IMR-90 (cell line): Measurements from ENCODE around the gene HOXA13. TPM values are rescaled to one million over a fixed set of nuclear protein-coding genes. Genes with fewer than 3 reads are reported as not detected.

ENCODE experiments used
- ATAC-seq: fragments of 200-7000 bp; cut with Tn5 transposase; 2 replicates; pipeline ENCODE4 v1.9.1; 2020; ENCODE audit warnings: low read depth, mild to moderate bottlenecking, moderate library complexity
- BruUV-seq: library from RNA; stranded (reverse); fragments of 400-500 nt; replicated peaks from 2 replicates; lab custom pipeline; 2021; lab: Mats Ljungman, UMichigan
- CTCF ChIA-PET: fragments of 300-600 bp; formaldehyde crosslinking; extraction: SDS; loops from one replicate; lab custom pipeline; 2021; ENCODE audit warnings: antibody characterized with exemption; lab: Yijun Ruan, JAX
- POLR2A ChIA-PET: fragments of 300-600 bp; sonication (Branson Sonifier 250); formaldehyde crosslinking; loops from one replicate; lab custom pipeline; 2022; ENCODE audit warnings: antibody characterized with exemption; ENCODE audit not compliant: unreplicated experiment; lab: Charles Lee
- DNase-seq: peaks from one replicate; pipeline ENCODE4 v3.0.0; 2013
- H2AFZ ChIP-seq: replicated peaks from 2 replicates; pipeline ENCODE3; 2013; ENCODE audit warnings: low read length, mild to moderate bottlenecking; ENCODE audit not compliant: poor library complexity
- H2AK5ac ChIP-seq: 2 replicates; pipeline ENCODE4 v1.6.1; 2013; ENCODE audit warnings: low read depth, low read length, inconsistent platforms
- H2AK9ac ChIP-seq: replicated peaks from 2 replicates; pipeline ENCODE3; 2013; ENCODE audit warnings: mild to moderate bottlenecking, low read depth, low read length, moderate library complexity; ENCODE audit not compliant: poor library complexity
- H2BK120ac ChIP-seq: 2 replicates; pipeline ENCODE4 v1.6.1; 2013; ENCODE audit warnings: low read depth, low read length, inconsistent platforms
- H2BK15ac ChIP-seq: 3 replicates; pipeline ENCODE4 v1.6.1; 2013; ENCODE audit warnings: low read depth, low read length, inconsistent platforms
- H2BK20ac ChIP-seq: 2 replicates; pipeline ENCODE4 v1.6.1; 2013; ENCODE audit warnings: low read depth, mild to moderate bottlenecking, inconsistent platforms, low read length, moderate library complexity
- H2BK5ac ChIP-seq: 2 replicates; pipeline ENCODE4 v1.6.1; 2013; ENCODE audit warnings: mild to moderate bottlenecking, low read depth, low read length, inconsistent platforms; ENCODE audit not compliant: poor library complexity, severe bottlenecking
- H3K14ac ChIP-seq: replicated peaks from 2 replicates; pipeline ENCODE4 v1.6.1; 2013; ENCODE audit warnings: low read depth, low read length, inconsistent platforms
- H3K18ac ChIP-seq: 2 replicates; pipeline ENCODE4 v1.6.1; 2013; ENCODE audit warnings: low read depth, low read length, control low read depth
- H3K23ac ChIP-seq: 2 replicates; pipeline ENCODE4 v1.6.1; 2013; ENCODE audit warnings: low read depth, low read length, inconsistent platforms
- H3K27ac ChIP-seq: 2 replicates; pipeline ENCODE4 v1.5.1; 2013; ENCODE audit warnings: mild to moderate bottlenecking, control low read depth, low read length; ENCODE audit not compliant: insufficient read depth
- H3K27me3 ChIP-seq: 2 replicates; pipeline ENCODE4 v1.6.1; 2013; ENCODE audit warnings: low read length; ENCODE audit not compliant: control insufficient read depth, insufficient read depth
- H3K36me3 ChIP-seq: 2 replicates; pipeline ENCODE4 v1.6.1; 2013; ENCODE audit warnings: low read length, mixed read lengths; ENCODE audit not compliant: control insufficient read depth, insufficient read depth
- H3K4ac ChIP-seq: 2 replicates; pipeline ENCODE4 v1.6.1; 2013; ENCODE audit warnings: low read depth, low read length, inconsistent platforms
- H3K4me1 ChIP-seq: 2 replicates; pipeline ENCODE4 v1.6.1; 2013; ENCODE audit warnings: low read length, mixed read lengths; ENCODE audit not compliant: control insufficient read depth, insufficient read depth
- H3K4me2 ChIP-seq: 2 replicates; pipeline ENCODE4 v1.6.1; 2013; ENCODE audit warnings: low read depth, mild to moderate bottlenecking, control low read depth, low read length, moderate library complexity
- H3K4me3 ChIP-seq: 2 replicates; pipeline ENCODE4 v1.5.1; 2013; ENCODE audit warnings: low read depth, mild to moderate bottlenecking, control low read depth, low read length, moderate library complexity; ENCODE audit not compliant: insufficient read depth
- H3K56ac ChIP-seq: 2 replicates; pipeline ENCODE4 v1.6.1; 2013; ENCODE audit warnings: low read length, inconsistent platforms; ENCODE audit not compliant: insufficient read depth; ENCODE audit errors: extremely low read depth
- H3K79me1 ChIP-seq, 2 experiments: 2 replicates each; pipeline ENCODE4 v1.6.1; 2013; ENCODE audit warnings: low read length in 2 of 2, inconsistent platforms in 1 of 2, low read depth in 1 of 2
- H3K9ac ChIP-seq: 2 replicates; pipeline ENCODE4 v1.6.1; 2013; ENCODE audit warnings: low read depth, low read length, control low read depth
- H3K9me1 ChIP-seq: 2 replicates; pipeline ENCODE4 v1.6.1; 2013; ENCODE audit warnings: low read length, inconsistent platforms; ENCODE audit not compliant: insufficient read depth
- H3K9me3 ChIP-seq: 2 replicates; pipeline ENCODE4 v1.6.1; 2013; ENCODE audit warnings: low read length; ENCODE audit not compliant: control insufficient read depth, insufficient read depth
- H4K20me1 ChIP-seq: 2 replicates; pipeline ENCODE4 v1.6.1; 2013; ENCODE audit warnings: low read length, inconsistent platforms; ENCODE audit not compliant: insufficient read depth
- H4K5ac ChIP-seq: 2 replicates; pipeline ENCODE4 v1.6.1; 2013; ENCODE audit warnings: mild to moderate bottlenecking, low read depth, low read length, control low read depth
- H4K8ac ChIP-seq, 2 experiments: 2 replicates each; pipeline ENCODE4 v1.6.1; 2013; ENCODE audit warnings: low read depth in 2 of 2, low read length in 2 of 2, control low read depth in 1 of 2, inconsistent platforms in 1 of 2
- H4K91ac ChIP-seq: 2 replicates; pipeline ENCODE4 v1.6.1; 2013; ENCODE audit warnings: low read depth, low read length, inconsistent platforms; ENCODE audit not compliant: insufficient read depth
- CEBPB ChIP-seq: IDR thresholded peaks from 2 replicates; pipeline ENCODE4 v1.6.1; 2012; ENCODE audit warnings: low read depth, low read length, improper control_type of control experiment
- MAZ ChIP-seq: IDR thresholded peaks from 2 replicates; pipeline ENCODE4 v1.6.1; 2012; ENCODE audit warnings: low read depth, mild to moderate bottlenecking, low read length, improper control_type of control experiment, moderate library complexity, borderline replicate concordance
- RAD21 ChIP-seq: IDR thresholded peaks from 2 replicates; pipeline ENCODE4 v1.6.1; 2012; ENCODE audit warnings: low read length, improper control_type of control experiment
- RCOR1 ChIP-seq: IDR thresholded peaks from 2 replicates; pipeline ENCODE4 v1.6.1; 2012; ENCODE audit warnings: mild to moderate bottlenecking, low read length, improper control_type of control experiment; ENCODE audit not compliant: insufficient replicate concordance
- RFX5 ChIP-seq: IDR thresholded peaks from 2 replicates; pipeline ENCODE4 v1.8.0; 2012; ENCODE audit warnings: low read depth, mild to moderate bottlenecking, low read length, moderate library complexity
- WGBS, 2 experiments: methylation state at CpG; one replicate each; pipeline versions ENCODE4 v1.1.5 to v1.1.7; 2013; ENCODE audit warnings: missing lambda C conversion rate in 2 of 2; ENCODE audit not compliant: insufficient read length in 1 of 2; ENCODE audit errors: extremely low coverage in 2 of 2; 5-methylcytosine and 5-hydroxymethylcytosine counted together
- dilution Hi-C: fragments of 300-500 bp; cut with HindIII; formaldehyde crosslinking; loops from one replicate; pipeline ENCODE4 v1.14.3; 2018; ENCODE audit warnings: low sequenced_read_pairs; ENCODE audit not compliant: unreplicated experiment
- in situ Hi-C: fragments of 300-500 bp; cut with MboI; formaldehyde crosslinking; loops from 3 replicates; pipeline ENCODE4 v1.14.3; 2019; ENCODE audit warnings: low sequenced_read_pairs, inconsistent platforms, mixed read lengths
- intact Hi-C: fragments of 100-400 bp; cut with micrococcal nuclease; formaldehyde crosslinking; loops from 2 replicates; pipeline ENCODE4 v1.10.0; 2022
- polyA plus RNA-seq, 3 experiments: library from polyadenylated mRNA; depleted of rRNA; stranded (reverse); fragments of >200 nt; gene quantifications; 2 replicates each; pipeline ENCODE4 v1.2.3, GENCODE V29; 2012; ENCODE audit warnings: low replicate concordance in 1 of 3
- total RNA-seq: library from RNA; depleted of rRNA; stranded (reverse); fragments of >200 nt; gene quantifications from 2 replicates; pipeline ENCODE4 v1.2.3, GENCODE V29; 2012
- TF ChIP-seq, protein P1 (sequence below): fragments of 150-350 bp; IDR thresholded peaks from 2 replicates; pipeline ENCODE4 v1.6.1; 2017; ENCODE audit warnings: mild to moderate bottlenecking, antibody characterized with exemption, low read length, low read depth
- TF ChIP-seq, protein P2 (sequence below): conservative IDR thresholded peaks from 2 replicates; pipeline ENCODE4 v1.5.1; 2012; ENCODE audit warnings: mild to moderate bottlenecking, low read depth, low read length, improper control_type of control experiment

HOXA13 gene
- total and polyA plus RNA-seq, 2 of the 4 experiments (the other 2 are of a cell fraction), result not detected

DNA sequence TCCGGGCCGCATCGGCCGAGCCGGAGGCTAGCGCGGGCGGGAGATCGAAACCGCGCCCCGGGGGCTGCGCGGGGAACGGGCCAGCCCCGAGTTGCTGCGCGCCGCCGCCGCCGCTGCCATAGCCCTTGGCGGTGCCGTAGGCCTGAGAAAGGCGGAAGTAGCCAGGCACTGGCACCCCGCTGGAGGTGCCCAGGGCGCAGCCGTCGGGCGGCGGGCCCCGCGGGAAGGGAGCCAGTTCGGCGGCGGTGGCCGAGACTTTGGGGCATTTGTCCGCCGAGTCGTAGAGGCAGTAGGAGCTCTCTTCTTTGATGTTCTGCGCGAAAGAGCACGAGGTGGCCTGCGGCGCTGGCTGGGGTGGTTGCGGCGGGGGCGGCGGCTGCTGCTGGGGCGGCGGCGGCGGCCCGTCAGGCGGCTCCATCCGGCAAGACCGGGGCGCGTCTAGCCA lies 26.4 kb downstream of the HOXA13 start:
- Histone ChIP-seq H3K9me3 (peaks cover 11% of the 10 kb centered on the region; the same call in 1 of the 2 replicates), H2BK15ac (no peak overlapping the region), H4K5ac (no peak overlapping the region), H3K4ac (no peak overlapping the region), H3K4me2 (peak overlapping the region; percentile 46), H3K27me3 (peaks cover 90% of the 10 kb centered on the region), H2BK20ac (no peak overlapping the region), H2AK9ac (no peak overlapping the region), H3K9ac (no peak overlapping the region), H3K14ac (no peak overlapping the region), H3K27ac (no peak overlapping the region), H3K56ac (no peak overlapping the region), H3K79me1 (no peaks in the 10 kb centered on the region), H4K91ac (no peak overlapping the region), H3K4me3 (peak overlapping the region; percentile 38), H2BK5ac (no peak overlapping the region), H3K36me3 (no peaks in the 10 kb centered on the region), H2AK5ac (no peak overlapping the region), H2BK120ac (no peak overlapping the region), H4K8ac (no peak overlapping the region), H3K4me1 (no peaks in the 10 kb centered on the region), H2AFZ (peak overlapping the region; percentile 54), H3K9me1 (no peaks in the 10 kb centered on the region), H4K20me1 (peaks cover 19% of the 10 kb centered on the region; the same call in 1 of the 2 replicates), H3K23ac (no peak overlapping the region; the same call in 1 of the 2 replicates), H3K18ac (no peak overlapping the region)
- CTCF ChIA-PET, result no interaction called here
- POLR2A ChIA-PET, result no interaction called here
- in situ Hi-C loops (no loop called here), dilution Hi-C loops (no loop called here), intact Hi-C loops (no loop called here)
- DNase-seq (no peak), ATAC-seq (peak; percentile 54)
- no TSS peak for BruUV-seq
- WGBS, 2 experiments, result 2% methylated on average over 54 of the region's 59 CpGs; no CpG with 5 or more reads in 1 of the 2 experiments
- TF ChIP-seq RFX5 (no peak), RAD21 (no peak), CEBPB (no peak), MAZ (no peak), RCOR1 (no peak)
- TF ChIP-seq, protein P1, sequence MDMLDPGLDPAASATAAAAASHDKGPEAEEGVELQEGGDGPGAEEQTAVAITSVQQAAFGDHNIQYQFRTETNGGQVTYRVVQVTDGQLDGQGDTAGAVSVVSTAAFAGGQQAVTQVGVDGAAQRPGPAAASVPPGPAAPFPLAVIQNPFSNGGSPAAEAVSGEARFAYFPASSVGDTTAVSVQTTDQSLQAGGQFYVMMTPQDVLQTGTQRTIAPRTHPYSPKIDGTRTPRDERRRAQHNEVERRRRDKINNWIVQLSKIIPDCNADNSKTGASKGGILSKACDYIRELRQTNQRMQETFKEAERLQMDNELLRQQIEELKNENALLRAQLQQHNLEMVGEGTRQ, result no peak
- TF ChIP-seq, protein P2, sequence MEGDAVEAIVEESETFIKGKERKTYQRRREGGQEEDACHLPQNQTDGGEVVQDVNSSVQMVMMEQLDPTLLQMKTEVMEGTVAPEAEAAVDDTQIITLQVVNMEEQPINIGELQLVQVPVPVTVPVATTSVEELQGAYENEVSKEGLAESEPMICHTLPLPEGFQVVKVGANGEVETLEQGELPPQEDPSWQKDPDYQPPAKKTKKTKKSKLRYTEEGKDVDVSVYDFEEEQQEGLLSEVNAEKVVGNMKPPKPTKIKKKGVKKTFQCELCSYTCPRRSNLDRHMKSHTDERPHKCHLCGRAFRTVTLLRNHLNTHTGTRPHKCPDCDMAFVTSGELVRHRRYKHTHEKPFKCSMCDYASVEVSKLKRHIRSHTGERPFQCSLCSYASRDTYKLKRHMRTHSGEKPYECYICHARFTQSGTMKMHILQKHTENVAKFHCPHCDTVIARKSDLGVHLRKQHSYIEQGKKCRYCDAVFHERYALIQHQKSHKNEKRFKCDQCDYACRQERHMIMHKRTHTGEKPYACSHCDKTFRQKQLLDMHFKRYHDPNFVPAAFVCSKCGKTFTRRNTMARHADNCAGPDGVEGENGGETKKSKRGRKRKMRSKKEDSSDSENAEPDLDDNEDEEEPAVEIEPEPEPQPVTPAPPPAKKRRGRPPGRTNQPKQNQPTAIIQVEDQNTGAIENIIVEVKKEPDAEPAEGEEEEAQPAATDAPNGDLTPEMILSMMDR, result no peak
